ENCODE measurements around the gene BRS3.
"Not testable (repeated sequence)": the region's sequence is repeated elsewhere in the genome, so short reads cannot be mapped to it uniquely, and the experiment has no call there.

BRS3 gene

GRCh38 chrX:136487647-136488046 is at the start of gene BRS3:
Gene BRS3 (plus strand): TSS chrX:136487947. CDS start chrX:136488115, 168 bp downstream.
- DNase-seq (ENCODE audit: low read depth in 3 of 3), result no peak

GRCh38 chrX:136438192-136438591 is 49.6 kb upstream of the BRS3 start:
- DNase-seq (ENCODE audit: low read depth in 3 of 3), result no peak

GRCh38 chrX:136445674-136446073 is 42.1 kb upstream of the BRS3 start:
- DNase-seq (ENCODE audit: low read depth in 3 of 3), result not testable (repeated sequence)

DNA sequence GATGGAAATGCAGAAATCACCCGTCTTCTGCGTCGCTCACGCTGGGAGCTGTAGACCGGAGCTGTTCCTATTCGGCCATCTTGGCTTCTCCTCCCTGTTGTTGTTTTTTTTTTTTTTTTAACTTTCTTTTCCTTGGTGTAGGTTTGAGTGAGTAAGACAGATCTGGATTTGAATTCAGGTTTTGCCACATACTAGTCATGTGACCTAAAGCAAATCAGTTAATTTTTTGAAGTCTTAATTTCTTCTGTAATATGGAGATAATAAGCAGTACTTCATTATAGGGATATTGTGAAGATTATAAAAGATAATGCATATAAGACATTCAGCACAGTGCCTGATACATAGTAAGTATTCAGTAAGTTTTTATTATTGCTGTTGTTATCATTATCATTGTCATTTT is 41.5 kb upstream of the BRS3 start:
- no peak for DNase-seq (ENCODE audit: low read depth in 3 of 3)

GRCh38 chrX:136447308-136447707 is 40.4 kb upstream of the BRS3 start:
- no peak for DNase-seq (ENCODE audit: low read depth in 3 of 3)

GRCh38 chrX:136447968-136448367 is 39.8 kb upstream of the BRS3 start:
- no peak for DNase-seq (ENCODE audit: low read depth in 3 of 3)

GRCh38 chrX:136450050-136450830 is 37.5 kb upstream of the BRS3 start:
- DNase-seq (ENCODE audit: low read depth in 3 of 3), result no peak

DNA sequence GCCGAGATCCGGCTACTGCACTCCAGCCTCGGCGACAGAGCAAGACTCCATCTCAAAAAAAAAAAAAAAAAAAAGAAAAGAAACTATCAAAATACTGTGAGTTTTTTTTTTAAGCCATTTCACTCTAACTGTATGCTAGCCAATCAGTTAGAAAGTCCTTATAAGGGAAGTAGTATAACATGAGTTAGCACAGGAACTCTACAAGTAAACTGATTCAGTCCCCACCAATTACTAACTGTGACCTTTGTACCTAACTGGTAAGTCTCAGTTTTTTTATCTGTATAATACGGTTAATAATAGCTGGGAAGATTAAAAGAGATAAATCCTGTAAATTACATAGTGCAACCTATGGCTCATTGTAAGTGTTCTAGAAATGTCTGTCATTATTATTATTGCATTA is 35.1 kb upstream of the BRS3 start:
- no peak for DNase-seq (ENCODE audit: low read depth in 3 of 3)

GRCh38 chrX:136453114-136453513 is 34.6 kb upstream of the BRS3 start:
- DNase-seq (ENCODE audit: low read depth in 3 of 3), result no peak

DNA sequence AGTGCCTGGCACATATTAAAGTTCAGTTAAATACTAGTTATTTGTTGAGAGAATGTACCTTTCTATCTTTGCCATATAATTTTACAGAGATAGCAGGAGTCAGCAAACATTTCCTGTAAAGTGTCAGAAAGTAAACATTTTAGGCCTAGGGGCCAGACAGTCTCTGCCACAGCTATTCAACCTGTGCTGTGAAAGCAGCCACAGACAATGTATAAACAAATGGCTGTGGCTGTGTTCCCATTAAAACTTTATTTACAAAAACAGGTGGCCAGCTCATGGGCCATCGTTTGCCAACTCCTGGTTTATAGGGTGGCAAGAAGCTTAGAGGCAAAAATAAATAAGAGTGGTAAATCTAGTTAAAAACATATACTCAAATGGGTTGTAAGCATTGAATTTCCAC is 34.0 kb upstream of the BRS3 start:
- no peak for DNase-seq (ENCODE audit: low read depth in 3 of 3)

DNA sequence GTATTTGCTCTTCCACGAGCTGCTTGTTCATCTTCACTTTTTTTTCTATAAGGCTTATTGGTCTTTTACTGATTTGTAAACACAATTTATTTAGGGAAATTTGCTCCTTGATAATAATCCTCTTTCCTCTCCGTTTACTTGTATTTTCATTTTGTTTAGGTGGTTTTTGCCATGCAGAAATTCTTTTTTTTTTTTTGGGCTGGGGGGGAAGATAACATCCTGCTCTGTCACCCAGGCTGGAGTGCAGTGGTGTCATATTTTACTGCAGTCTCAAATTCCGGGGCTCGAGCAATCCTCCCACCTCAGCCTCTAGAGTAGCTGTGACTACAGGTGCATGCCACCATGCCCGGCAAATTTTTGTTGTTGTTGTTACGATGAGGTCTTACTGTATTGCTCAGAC is 31.6 kb upstream of the BRS3 start:
- no peak for DNase-seq (ENCODE audit: low read depth in 3 of 3)

DNA sequence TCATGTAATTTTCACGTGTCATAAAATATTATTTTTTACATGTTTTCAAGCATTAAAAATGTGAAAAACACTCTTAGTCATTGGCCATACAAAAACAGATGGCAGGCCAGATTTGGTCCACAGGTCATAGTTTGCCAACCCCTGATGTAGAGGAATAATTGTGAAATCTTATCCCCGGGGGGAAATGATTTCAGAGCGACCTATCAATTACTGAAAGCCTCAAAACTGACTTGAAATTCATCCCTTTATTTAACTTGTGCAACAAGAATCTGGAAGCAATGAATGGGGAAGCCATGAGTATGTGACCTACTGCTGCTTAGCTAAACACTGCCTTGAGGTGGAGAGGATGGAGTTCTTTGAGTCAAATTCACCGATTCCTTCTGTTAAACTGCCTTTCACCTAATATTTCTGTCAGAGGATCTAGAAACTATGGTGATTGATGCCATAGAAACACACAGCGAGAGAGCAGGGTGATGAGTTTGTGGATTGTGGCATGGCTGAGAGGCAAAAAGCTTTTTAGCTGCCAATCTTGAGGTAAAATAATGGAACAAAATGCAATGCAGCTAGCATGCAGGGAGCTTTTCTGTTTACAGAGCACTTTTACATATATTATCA is 30.3 kb upstream of the BRS3 start:
- DNase-seq (ENCODE audit: low read depth in 3 of 3), result no peak

GRCh38 chrX:136464589-136464988 is 23.2 kb upstream of the BRS3 start:
- no peak for DNase-seq (ENCODE audit: low read depth in 3 of 3)

- DNase-seq (ENCODE audit: low read depth in 3 of 3), result no peak
Measured at GRCh38 chrX:136467303-136467702, 20.4 kb upstream of the BRS3 start.

GRCh38 chrX:136468391-136469103 is 19.2 kb upstream of the BRS3 start:
- DNase-seq (ENCODE audit: low read depth in 3 of 3), result no peak

GRCh38 chrX:136473663-136474062 is 14.1 kb upstream of the BRS3 start:
- no peak for DNase-seq (ENCODE audit: low read depth in 3 of 3)

DNA sequence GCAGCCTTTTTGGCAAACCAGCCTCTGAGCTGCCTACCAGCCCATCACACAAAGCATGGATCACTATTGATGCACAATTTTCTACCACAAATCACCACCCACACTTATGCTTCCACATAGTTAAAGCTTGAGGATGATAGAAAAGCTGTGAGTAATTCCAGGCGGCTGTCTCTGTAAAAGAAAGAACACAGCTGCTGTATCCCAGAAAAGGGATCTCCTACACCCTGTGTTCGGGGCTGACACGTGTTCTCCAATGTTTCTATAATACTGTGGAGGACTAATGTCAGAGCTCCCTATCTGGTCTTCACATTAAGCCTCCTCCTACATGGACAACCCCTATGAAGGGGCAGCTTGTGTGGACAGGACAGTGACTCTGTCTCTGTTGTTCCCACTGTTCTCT is 12.5 kb upstream of the BRS3 start:
- DNase-seq (ENCODE audit: low read depth in 3 of 3), result no peak

DNA sequence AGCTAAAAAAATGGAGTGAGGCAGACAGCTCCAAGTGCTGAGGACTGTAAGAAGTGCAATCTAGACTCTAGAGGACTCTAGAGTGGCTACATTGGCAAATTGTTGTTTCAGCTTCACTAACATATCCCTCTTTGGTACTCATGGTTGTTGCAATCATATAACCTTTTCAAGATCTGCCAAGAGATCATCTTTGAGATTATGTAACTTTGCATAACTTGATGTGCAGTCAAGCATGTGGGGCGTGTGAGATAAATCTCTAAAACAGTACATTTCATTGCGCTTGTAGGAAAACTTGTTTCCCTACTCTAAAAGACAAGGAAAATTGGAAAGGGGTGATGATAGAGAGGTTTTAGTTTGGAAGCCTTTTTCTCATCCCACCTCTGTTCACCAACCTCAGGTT is 11.2 kb upstream of the BRS3 start:
- DNase-seq (ENCODE audit: low read depth in 3 of 3), result no peak

DNA sequence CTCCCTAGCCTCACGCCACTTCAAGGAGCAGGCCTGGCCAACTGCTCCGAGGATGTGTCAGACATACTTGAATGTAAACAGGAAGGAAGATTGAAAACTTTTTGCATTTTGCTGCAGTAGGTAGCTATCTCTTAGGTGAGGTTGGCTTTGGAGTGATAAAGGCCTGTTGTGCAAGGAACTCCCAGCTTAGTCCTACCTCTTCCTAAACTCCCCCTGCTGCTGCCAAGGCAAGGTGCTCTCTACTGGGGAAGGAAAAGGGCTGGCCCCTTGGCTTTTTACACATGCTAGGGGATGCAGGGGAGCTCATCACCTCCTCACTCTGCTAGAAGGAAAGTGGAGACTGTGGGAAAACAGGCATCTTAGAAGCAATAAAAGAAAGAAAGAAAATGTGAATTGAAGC is 10.7 kb upstream of the BRS3 start:
- no peak for DNase-seq (ENCODE audit: low read depth in 3 of 3)

GRCh38 chrX:136480383-136480782 is 7.4 kb upstream of the BRS3 start:
- DNase-seq (ENCODE audit: low read depth in 3 of 3), result no peak

GRCh38 chrX:136488706-136489105 is 959 bp downstream of the BRS3 start:
- DNase-seq (ENCODE audit: low read depth in 3 of 3), result no peak

DNA sequence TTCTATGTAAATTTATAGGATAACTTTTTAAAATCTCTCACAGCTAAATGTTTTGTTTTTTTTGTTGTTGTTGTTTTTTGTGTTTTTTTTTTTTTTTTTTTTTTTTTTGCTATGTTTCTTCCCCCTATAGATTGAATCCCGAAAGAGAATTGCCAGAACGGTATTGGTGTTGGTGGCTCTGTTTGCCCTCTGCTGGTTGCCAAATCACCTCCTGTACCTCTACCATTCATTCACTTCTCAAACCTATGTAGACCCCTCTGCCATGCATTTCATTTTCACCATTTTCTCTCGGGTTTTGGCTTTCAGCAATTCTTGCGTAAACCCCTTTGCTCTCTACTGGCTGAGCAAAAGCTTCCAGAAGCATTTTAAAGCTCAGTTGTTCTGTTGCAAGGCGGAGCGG is 4.1 kb downstream of the BRS3 start:
- no peak for DNase-seq (ENCODE audit: low read depth in 3 of 3)

- no peak for DNase-seq (ENCODE audit: low read depth in 3 of 3)
Measured at GRCh38 chrX:136493011-136493410, 5.3 kb downstream of the BRS3 start.
